T-helper 2 cell treated with Interferon-gamma antibody and Interleukin-4, amounts not matched to agents 5 μg/mL and 100 μg/mL, for 36 hours (primary cell): Measurements from ENCODE around the gene CAMK1D.

Experiments used
- DNase-seq: peaks from one replicate; pipeline ENCODE4 v3.0.0; 2021; ENCODE audit warnings: low spot score
- H3K27ac Mint-ChIP-seq: one replicate; pipeline ENCODE4 v1.8.0; 2021; ENCODE audit warnings: mild to moderate bottlenecking, mixed read lengths
- H3K27me3 Mint-ChIP-seq: one replicate; pipeline ENCODE4 v1.8.0; 2021; ENCODE audit warnings: low read depth, mixed read lengths
- H3K36me3 Mint-ChIP-seq: one replicate; pipeline ENCODE4 v1.8.0; 2021; ENCODE audit warnings: low read depth, mixed read lengths
- H3K4me1 Mint-ChIP-seq: one replicate; pipeline ENCODE4 v1.8.0; 2021; ENCODE audit warnings: low read depth, mixed read lengths
- H3K4me3 Mint-ChIP-seq: one replicate; pipeline ENCODE4 v1.8.0; 2022; ENCODE audit warnings: mild to moderate bottlenecking, moderate library complexity, mixed read lengths
- H3K9me3 Mint-ChIP-seq: one replicate; pipeline ENCODE4 v1.8.0; 2021; ENCODE audit warnings: mixed read lengths

The CAMK1D gene

DNA sequence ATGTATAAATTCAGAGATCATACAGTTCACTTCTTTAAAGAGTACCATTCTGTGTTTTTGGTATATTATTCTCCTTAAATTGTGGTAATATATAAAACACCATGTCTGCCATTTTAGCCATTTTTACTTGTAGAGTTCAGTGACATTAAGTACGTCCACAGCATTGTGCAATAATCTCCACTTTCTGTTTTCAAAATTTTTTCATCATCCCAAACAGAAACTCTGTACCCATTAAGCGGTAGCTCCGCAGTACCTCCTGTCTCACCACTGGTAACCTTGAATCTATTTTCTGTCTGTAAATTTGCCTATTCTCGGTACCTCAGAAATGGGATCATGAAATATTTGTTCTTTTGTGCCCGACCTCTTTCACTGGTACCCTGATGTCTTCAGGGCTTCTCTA is 60.3 kb downstream of the CAMK1D start:
- DNase-seq = no peak
- H3K36me3 Mint-ChIP-seq = peaks cover 2% of the 10 kb centered on the region
- no peak overlapping the region for H3K27ac Mint-ChIP-seq
- H3K9me3 Mint-ChIP-seq = peaks cover 8% of the 10 kb centered on the region
- peaks cover 23% of the 10 kb centered on the region for H3K4me1 Mint-ChIP-seq
- H3K27me3 Mint-ChIP-seq = no peaks in the 10 kb centered on the region
- H3K4me3 Mint-ChIP-seq = no peak overlapping the region

DNA sequence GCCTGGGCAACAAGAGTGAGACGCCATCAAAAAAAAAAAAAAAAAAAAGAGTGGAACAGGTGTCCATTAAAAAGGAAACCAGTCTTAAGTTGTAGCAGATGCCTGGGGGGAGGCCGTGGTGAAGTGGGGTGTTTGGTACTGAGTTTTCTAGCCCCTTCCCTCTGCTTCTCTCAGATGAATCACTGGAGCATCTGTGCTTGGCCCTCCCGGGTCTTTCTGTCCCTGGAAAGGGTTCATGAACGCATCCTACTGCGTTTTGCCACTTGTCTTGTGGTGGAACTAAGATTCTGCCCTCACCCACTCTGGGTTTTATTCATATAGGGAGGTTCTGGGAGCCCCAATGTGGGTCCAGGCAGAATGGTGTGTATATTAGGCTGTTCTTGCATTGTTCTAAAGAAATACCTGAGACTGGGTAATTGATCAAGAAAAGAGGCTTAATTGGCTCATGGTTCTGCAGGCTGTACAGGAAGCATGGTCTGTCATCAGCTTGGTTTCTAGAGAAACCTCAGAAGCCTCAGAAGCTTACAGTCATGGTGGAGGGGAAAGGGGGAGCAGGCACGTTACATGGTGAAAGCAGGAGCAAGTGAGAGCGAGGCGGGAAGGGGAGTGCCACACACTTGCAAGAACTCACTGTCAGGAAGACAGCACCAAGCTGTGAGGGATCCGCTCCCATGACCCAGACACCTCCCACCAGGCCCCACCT is 63.5 kb downstream of the CAMK1D start:
- Mint-ChIP-seq H3K4me3 (no peak overlapping the region), H3K27ac (no peak overlapping the region), H3K9me3 (peaks cover 8% of the 10 kb centered on the region), H3K27me3 (no peaks in the 10 kb centered on the region), H3K36me3 (peaks cover 2% of the 10 kb centered on the region), H3K4me1 (peaks cover 16% of the 10 kb centered on the region)
- peak; percentile 44 for DNase-seq

DNA sequence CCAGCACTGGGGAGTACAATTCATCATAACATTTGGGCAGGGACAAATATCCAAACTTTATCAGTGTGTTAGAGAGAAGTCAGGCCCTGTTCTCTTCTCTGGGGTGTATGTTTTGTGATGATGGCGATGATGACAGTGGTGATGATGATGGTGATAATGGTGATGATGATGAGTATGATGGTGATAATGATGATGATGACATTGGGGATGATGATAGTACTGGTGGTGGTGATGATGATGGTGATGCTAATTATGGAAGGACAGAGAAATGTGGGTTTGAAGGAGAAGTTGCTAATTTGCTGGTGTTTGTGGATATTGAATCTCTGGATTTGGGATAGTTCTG is 64.0 kb downstream of the CAMK1D start:
- no peaks in the 10 kb centered on the region for H3K27me3 Mint-ChIP-seq
- no peak for DNase-seq
- peaks cover 8% of the 10 kb centered on the region for H3K9me3 Mint-ChIP-seq
- peak overlapping the region; percentile 1 for H3K27ac Mint-ChIP-seq
- no peak overlapping the region for H3K4me3 Mint-ChIP-seq
- H3K36me3 Mint-ChIP-seq = peaks cover 2% of the 10 kb centered on the region
- peaks cover 16% of the 10 kb centered on the region for H3K4me1 Mint-ChIP-seq

DNA sequence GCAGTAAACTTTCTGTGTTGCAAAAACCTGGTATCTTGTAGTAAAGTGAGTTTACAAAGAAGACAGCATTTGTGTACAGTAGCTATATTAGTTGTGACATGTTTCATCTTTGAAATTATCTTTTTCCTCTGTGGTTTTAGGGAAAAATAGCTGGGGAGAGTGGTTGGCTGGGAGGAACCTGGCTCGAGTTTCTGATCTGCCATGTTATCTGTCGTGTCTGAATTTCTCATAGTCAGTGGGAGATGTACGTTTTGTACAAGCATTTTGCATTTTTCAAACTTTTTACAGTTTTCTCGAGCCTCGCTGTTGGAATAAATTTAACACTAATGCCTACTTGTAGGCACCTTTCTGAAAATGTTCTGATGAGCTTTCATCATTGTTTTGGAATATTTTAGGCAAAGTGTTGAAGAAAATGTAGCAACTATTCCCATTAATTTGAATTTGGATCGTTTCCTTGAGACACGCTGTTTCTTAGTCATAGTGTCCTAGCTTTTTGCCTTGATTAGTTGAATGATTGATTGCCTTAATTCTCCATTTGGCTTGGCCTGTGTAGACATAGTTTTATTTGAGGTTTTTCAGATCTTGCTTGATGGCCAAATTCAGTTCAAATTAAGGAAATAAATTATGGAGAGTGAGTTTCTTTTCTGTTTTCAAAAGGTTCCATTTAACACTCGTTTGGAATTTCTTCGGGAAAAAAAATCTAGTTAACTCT is 65.1 kb downstream of the CAMK1D start:
- Mint-ChIP-seq H3K9me3 (peaks cover 8% of the 10 kb centered on the region), H3K36me3 (peaks cover 2% of the 10 kb centered on the region), H3K27me3 (no peaks in the 10 kb centered on the region), H3K27ac (no peak overlapping the region), H3K4me1 (peaks cover 20% of the 10 kb centered on the region), H3K4me3 (no peak overlapping the region)
- DNase-seq = no peak

DNA sequence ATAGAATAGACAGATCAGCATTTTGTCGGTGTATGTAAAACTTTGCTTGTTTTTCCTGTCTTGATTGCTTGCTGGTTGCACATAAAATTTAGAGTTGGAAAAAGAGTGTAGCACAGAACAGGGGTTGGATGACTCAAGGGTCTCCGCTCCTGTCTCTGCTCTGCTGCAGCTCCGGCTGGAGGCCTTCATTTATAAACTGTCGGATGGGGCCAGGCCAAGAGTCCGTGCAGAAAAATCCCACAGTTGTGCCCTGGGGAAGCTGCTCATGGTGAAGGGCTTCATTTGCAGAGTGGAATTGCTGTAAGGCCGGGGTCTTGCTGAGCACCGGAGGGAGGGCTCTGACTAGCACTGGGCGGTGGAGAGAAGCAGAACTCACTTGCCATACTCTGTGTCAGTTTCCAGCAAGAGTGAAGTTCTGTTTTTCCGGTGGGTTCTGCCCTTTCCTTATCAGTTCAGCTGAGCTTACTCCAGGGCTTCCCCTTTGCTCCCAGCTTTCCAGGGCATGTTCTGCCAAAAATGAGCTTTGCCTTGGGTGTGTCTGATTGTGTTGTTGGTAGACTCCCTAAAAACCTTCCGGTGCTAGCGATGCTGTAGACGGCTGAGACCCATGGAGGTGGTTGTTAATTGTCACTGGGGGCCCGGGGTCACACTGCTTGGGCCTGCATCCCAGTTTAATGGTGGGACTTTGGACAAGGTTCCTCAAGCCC is 67.2 kb downstream of the CAMK1D start:
- H3K27me3 Mint-ChIP-seq = no peaks in the 10 kb centered on the region
- peaks cover 2% of the 10 kb centered on the region for H3K36me3 Mint-ChIP-seq
- H3K4me1 Mint-ChIP-seq = peaks cover 18% of the 10 kb centered on the region
- no peak for DNase-seq
- peaks cover 8% of the 10 kb centered on the region for H3K9me3 Mint-ChIP-seq
- no peak overlapping the region for H3K27ac Mint-ChIP-seq
- no peak overlapping the region for H3K4me3 Mint-ChIP-seq

DNA sequence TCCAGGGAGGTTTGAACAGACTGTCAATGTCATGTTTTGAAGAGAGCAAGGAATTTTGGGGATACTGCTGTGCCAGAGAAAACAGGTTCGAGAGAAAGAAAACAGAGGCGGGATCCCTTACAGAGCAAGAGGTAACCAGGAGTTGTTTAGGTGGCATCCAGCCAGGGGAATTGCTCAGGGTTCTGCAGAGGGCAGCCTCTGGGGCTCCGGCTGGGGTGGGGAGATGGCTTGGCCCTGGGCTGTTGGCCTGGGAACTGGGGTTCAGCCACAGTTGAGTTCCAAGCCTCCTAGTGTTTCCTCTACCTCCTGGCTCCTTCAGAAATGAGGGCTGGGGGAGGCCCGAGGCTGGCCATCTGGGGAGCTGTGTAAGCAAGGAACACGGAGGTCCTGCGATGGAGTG is 68.0 kb downstream of the CAMK1D start:
- no peak for DNase-seq
- no peak overlapping the region for H3K4me3 Mint-ChIP-seq
- peaks cover 2% of the 10 kb centered on the region for H3K36me3 Mint-ChIP-seq
- no peaks in the 10 kb centered on the region for H3K27me3 Mint-ChIP-seq
- H3K27ac Mint-ChIP-seq = no peak overlapping the region
- H3K4me1 Mint-ChIP-seq = peaks cover 18% of the 10 kb centered on the region
- H3K9me3 Mint-ChIP-seq = peaks cover 8% of the 10 kb centered on the region

DNA sequence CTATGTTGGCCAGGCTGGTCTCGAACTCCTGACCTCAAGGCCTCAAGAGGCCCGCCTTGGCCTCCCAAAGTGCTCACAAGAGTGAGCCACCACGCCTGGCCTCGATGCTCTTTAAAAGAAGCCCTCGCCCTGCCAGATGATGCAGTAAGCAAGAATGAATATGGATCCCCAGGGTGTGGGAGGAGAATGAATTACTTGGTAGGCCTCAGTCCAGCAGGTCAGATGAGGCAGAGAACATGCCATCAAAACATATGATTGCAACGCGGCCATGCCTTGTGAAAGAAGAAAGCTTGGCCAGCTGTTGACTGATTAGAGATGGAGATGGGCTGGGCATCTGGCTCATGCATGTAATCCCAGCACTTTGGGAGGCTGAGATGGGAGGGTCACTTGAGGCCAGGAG is 68.7 kb downstream of the CAMK1D start:
- Mint-ChIP-seq H3K36me3 (peaks cover 2% of the 10 kb centered on the region), H3K9me3 (peaks cover 8% of the 10 kb centered on the region), H3K27ac (no peak overlapping the region), H3K4me1 (peaks cover 14% of the 10 kb centered on the region), H3K4me3 (no peak overlapping the region), H3K27me3 (no peaks in the 10 kb centered on the region)
- DNase-seq = no peak

DNA sequence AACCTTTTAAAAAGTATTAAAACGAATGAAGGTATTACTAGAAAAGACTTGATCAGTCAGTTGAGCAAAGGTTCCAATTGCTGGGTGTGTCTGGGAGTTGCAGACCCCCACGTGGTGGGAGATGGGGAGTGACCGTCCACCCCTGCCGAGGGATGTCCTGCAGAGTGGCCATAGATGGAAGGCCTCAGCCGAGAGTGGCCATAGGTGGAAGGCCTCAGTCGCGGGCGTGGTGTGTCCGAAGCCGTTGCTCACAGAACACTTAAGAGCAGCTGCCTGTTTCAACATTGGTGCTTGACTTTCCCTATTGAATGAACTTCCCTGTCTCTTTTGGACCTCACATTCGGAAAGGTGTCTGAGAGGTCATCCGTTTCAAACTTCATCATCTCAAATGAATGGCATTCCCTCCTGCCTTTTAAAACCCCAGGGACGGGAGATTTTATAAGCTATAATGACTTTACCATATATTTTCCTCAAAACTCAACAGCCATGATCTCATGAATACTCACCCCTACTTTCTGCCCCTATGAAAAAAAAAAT is 69.4 kb downstream of the CAMK1D start:
- no peak for DNase-seq
- Mint-ChIP-seq H3K36me3 (no peaks in the 10 kb centered on the region), H3K27ac (no peak overlapping the region), H3K9me3 (peaks cover 4% of the 10 kb centered on the region), H3K27me3 (no peaks in the 10 kb centered on the region), H3K4me1 (peaks cover 10% of the 10 kb centered on the region), H3K4me3 (no peak overlapping the region)

DNA sequence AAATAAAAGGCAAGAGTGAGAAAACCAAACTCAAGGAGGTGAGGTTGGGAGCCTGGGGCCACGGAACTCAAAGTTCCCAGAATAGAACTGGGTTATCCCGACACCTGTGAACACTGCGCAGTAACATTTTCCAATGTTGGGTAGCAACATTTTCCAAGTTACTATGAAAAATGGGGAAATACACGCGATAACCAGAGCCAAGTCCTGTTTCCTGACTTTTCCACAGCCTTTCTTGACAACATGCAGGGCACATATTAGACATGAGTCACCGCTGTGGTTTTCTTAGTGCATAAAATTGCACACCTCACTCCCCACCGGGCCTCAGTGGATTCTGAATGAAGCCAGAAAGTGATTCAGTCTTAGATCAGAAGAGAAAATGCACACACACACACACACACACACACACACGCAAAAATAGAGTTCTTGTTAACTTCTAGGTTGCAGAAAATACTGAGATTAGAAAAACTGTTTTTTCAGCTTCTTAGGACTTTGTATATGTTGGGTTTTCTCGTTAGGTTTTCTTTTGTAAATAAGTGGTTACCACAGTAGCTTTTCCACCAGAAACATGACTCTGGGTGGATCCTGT is 70.0 kb downstream of the CAMK1D start:
- no peak overlapping the region for H3K4me3 Mint-ChIP-seq
- peaks cover under 1% of the 10 kb centered on the region for H3K9me3 Mint-ChIP-seq

DNA sequence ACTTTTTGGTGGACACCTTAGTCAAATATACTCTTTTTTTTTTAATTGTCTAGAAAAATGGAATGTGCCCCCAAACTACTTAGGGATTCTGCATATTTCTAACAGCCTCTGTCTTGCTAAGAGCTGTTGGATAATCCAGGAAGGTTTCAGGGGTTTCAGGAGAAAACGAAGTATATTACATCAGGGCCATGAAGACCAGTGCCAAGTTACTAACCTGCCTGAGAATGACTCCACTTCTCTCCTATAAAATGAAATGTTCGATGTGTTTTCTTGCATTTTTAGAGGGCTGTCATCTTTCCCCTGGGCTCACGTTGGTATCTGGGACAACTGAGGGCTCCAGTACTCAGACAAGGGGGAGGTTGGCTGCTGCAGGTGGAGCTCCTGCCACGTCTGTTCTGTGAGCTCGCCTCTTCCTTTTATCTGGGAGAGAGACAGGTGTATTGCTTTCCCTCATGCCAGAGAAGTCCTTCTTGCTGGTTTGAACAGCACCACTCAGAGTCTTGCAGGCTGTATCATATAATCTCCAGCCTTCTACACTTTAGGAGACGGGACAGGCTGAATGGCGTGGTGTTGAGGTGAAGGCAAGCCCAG is 71.3 kb downstream of the CAMK1D start:
- Mint-ChIP-seq H3K9me3 (no peaks in the 10 kb centered on the region), H3K4me1 (peaks cover 8% of the 10 kb centered on the region), H3K4me3 (no peak overlapping the region), H3K27ac (no peak overlapping the region), H3K27me3 (no peaks in the 10 kb centered on the region), H3K36me3 (no peaks in the 10 kb centered on the region)
- DNase-seq = no peak

More for the DNA sequence above, 70.0 kb downstream of the CAMK1D start:
- Mint-ChIP-seq H3K36me3 (no peaks in the 10 kb centered on the region), H3K4me1 (peaks cover 8% of the 10 kb centered on the region), H3K27ac (no peak overlapping the region), H3K27me3 (no peaks in the 10 kb centered on the region)
- DNase-seq = peak; percentile 70

DNA sequence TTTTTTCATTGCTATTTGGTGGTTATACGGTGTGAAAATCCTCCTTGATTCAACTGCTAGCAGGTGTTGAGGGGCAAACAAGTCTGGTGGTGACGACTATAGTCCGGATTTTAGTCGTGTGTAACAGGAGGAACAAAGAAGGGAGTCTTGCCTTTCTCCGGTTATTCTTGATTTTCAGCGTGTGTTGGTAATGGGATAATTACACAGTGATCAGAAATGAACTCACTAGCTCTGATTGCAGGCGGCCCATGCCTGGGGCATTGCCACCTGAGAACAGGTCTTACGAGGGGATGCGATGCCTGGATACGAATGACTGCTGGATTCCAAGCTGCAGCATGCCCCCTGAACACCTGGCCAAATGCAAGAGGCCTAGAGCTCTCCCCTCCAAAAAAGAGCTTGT is 72.8 kb downstream of the CAMK1D start:
- peaks cover 8% of the 10 kb centered on the region for H3K4me1 Mint-ChIP-seq

DNA sequence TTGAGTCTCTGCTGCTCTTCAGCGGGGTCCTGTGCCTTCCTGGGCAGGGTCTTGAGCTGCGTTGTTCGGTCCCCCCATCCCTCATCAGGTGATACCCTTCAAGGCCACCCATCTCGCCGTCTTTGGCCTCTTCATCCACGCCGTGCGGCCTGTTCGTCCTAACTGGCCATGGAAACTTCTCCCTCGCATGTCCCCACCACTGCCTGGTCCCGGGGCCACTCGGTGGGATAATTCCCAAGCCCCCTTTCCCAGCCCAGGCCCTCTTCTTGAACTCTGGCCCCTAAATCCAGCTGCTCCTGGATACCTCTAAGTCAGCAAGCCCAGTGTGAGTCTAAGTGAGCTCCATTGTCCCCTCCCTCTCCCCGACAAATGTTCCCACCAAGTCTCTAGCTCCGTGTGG is 74.5 kb downstream of the CAMK1D start:
- Mint-ChIP-seq H3K9me3 (no peaks in the 10 kb centered on the region), H3K4me3 (no peak overlapping the region), H3K27ac (no peak overlapping the region), H3K36me3 (no peaks in the 10 kb centered on the region), H3K27me3 (no peaks in the 10 kb centered on the region), H3K4me1 (peaks cover 8% of the 10 kb centered on the region)
- no peak for DNase-seq

More for the DNA sequence above, 72.8 kb downstream of the CAMK1D start:
- H3K27me3 Mint-ChIP-seq = no peaks in the 10 kb centered on the region
- H3K27ac Mint-ChIP-seq = no peak overlapping the region
- no peak for DNase-seq
- H3K36me3 Mint-ChIP-seq = no peaks in the 10 kb centered on the region
- no peak overlapping the region for H3K4me3 Mint-ChIP-seq
- H3K9me3 Mint-ChIP-seq = no peaks in the 10 kb centered on the region

DNA sequence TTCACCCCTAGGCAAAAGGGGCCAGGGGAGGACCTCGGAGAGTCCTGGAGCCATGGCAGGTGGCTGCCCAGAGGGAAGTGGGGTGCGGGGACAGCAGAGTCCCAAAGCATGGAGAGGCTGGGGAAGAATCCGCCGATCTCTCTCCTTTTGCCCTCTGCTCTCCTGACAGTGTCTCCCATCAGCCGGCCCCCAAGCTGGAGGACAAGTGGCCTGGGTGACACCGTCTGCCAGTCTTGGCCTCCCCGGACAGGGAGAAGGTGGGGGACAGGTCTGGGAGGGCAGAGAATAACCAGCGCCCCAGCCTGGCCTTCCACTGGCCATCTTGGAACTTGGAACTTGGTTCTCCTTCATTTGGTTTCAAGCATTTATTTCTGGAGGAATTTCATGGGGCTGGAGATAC is 77.9 kb downstream of the CAMK1D start:
- no peaks in the 10 kb centered on the region for H3K36me3 Mint-ChIP-seq
- no peak for DNase-seq
- no peak overlapping the region for H3K4me3 Mint-ChIP-seq
- no peak overlapping the region for H3K27ac Mint-ChIP-seq
- no peaks in the 10 kb centered on the region for H3K27me3 Mint-ChIP-seq
- H3K4me1 Mint-ChIP-seq = no peaks in the 10 kb centered on the region
- H3K9me3 Mint-ChIP-seq = no peaks in the 10 kb centered on the region
